AG10803 (cell line): ENCODE data around the gene GDF9.
A peak's percentile ranks its signal among the peaks of the same experiment; 100 is the strongest.

ENCODE experiments used
- DNase-seq: peaks from one replicate; pipeline ENCODE4 v3.0.0; 2010; ENCODE audit warnings: low read depth
- H3K4me3 ChIP-seq: 2 replicates; pipeline ENCODE4 v1.5.1; 2011; ENCODE audit warnings: mild to moderate bottlenecking, low read length, control low read depth
- CTCF ChIP-seq: conservative IDR thresholded peaks from 2 replicates; pipeline ENCODE4 v1.5.1; 2011; ENCODE audit warnings: mild to moderate bottlenecking, low read length, control low read depth, inconsistent platforms

The GDF9 gene

GRCh38 chr5:132886064-132886823 is 20.0 kb upstream of the GDF9 start:
- no peak for DNase-seq
- no peak for TF ChIP-seq CTCF
- no peak overlapping the region for H3K4me3 ChIP-seq

GRCh38 chr5:132884548-132884947 is 18.3 kb upstream of the GDF9 start:
- no peak for DNase-seq
- no peak overlapping the region for H3K4me3 ChIP-seq
- TF ChIP-seq CTCF = no peak

GRCh38 chr5:132883261-132883834 is 17.1 kb upstream of the GDF9 start:
- H3K4me3 ChIP-seq = no peak overlapping the region
- peak; percentile 73 for DNase-seq
- TF ChIP-seq CTCF = peak; percentile 89

GRCh38 chr5:132877938-132878337 is 11.7 kb upstream of the GDF9 start:
- DNase-seq = no peak
- no peak overlapping the region for H3K4me3 ChIP-seq
- no peak for TF ChIP-seq CTCF

- no peak for TF ChIP-seq CTCF
- H3K4me3 ChIP-seq = no peak overlapping the region
- no peak for DNase-seq
These were observed 11.2 kb upstream of the GDF9 start for GRCh38 chr5:132877466-132877865.

- TF ChIP-seq CTCF = no peak
- peak; percentile 34 for DNase-seq
These were observed 9.9 kb upstream of the GDF9 start for GRCh38 chr5:132876020-132876759.

More at GRCh38 chr5:132876020-132876759, 9.9 kb upstream of the GDF9 start:
- no peak overlapping the region for H3K4me3 ChIP-seq
